Measurements from ENCODE around the gene FBXL20.

DNA sequence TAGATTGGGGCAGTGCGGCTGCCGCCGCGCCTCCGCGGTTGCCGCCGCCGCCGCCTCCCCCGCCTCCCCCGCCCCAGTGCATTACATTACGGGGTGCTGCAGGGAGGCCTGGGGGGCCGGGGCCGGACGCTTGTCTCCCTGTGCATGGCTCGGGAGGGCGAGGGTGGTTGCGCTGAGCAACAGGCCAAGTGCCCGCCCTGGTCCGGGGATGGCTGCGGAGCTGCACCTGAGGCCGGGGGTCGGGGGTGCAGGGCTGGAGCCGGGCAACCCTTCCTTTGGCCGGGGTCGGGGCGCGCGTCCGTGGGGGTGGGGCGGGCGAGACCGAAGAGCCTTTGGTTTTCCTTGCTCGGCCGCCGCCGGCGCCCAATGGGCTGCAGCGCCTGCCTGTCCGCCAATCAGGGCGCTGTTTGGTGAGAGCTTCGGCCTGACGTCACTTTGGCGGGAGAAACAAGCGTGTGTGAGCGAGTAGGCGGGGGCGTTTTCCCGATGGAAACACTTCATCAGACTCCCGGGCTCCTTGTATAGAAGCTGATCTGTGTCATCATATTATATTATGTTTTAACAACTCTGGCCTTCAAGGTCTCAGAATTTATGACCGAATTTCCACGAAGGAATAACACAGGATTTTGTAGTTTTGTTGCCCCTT, 941 bp upstream of the FBXL20 start:
- no peak for TF ChIP-seq POLR2A (IDR thresholded peaks at IDR 0.05; ENCODE audit: low read length)
- TF ChIP-seq GATA1 (IDR thresholded peaks at IDR 0.05; ENCODE audit: low read depth, low read length): no peak
